Suprapubic skin (tissue), 4 donors: ENCODE measurements around the gene DYNC2H1.

Experiments
- CTCF ChIP-seq, 2 donors: fragments of 200-600 bp in 1 of 2; fragments of 450-650 bp in 1 of 2; sonication (generic) in 1 of 2; IDR thresholded peaks; one replicate each; pipeline ENCODE4 v1.5.1; 2016 to 2019; ENCODE audit warnings: antibody characterized with exemption in 2 of 2, mild to moderate bottlenecking in 1 of 2, moderate library complexity in 1 of 2
- POLR2A ChIP-seq, 2 donors: fragments of 450-650 bp; IDR thresholded peaks; one replicate each; pipeline ENCODE4 v1.6.1; 2017; ENCODE audit warnings: antibody characterized with exemption in 2 of 2, mild to moderate bottlenecking in 2 of 2, moderate library complexity in 2 of 2
- POLR2AphosphoS5 ChIP-seq, 3 donors: sonication (generic); formaldehyde crosslinking; IDR thresholded peaks; one replicate each; pipeline ENCODE4 v1.6.1; 2017; ENCODE audit warnings: antibody characterized with exemption in 3 of 3

DNA sequence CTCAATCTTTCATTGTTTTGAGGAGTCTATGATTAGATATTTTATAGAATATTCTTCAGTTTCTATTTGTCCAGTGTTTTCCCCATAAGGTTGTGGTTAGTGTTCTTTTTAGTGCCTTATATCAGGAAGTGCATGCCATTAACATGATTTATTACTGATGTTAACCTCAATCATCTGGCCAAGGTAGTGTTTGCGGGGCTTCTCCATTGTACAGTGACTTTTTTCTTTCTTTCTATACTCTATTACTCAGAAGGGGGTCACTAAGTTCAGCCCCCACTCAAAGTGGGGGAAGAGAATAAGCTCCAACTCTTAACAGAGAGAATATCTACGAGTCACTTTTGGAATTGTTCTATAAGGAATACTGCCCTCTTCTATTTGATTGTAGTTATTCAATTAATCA is 415.8 kb downstream of the DYNC2H1 start:
- no peak for TF ChIP-seq CTCF (IDR thresholded peaks at IDR 0.05)
- TF ChIP-seq POLR2AphosphoS5 (IDR thresholded peaks at IDR 0.05) = no peak
- no peak for TF ChIP-seq POLR2A (IDR thresholded peaks at IDR 0.05)
